Measurements from ENCODE around the gene CALML3.

The CALML3 gene

GRCh38 chr10:5503477-5503835, 21.3 kb upstream of the CALML3 start:
- no peak overlapping the region for H3K4me3 ChIP-seq (ENCODE audit: low read length)
- peaks cover 59% of the 10 kb centered on the region for H3K4me1 ChIP-seq (ENCODE audit: control insufficient read depth, insufficient read depth, low read length)
- H3K36me3 ChIP-seq (ENCODE audit: control insufficient read depth, insufficient read depth, low read length), result no peaks in the 10 kb centered on the region
- H3K9ac ChIP-seq (ENCODE audit: low read length), result no peak overlapping the region
- H3K27me3 ChIP-seq (ENCODE audit: control insufficient read depth, insufficient read depth, low read length), result no peaks in the 10 kb centered on the region
- H3K9me3 ChIP-seq (ENCODE audit: control insufficient read depth, low read length), result no peaks in the 10 kb centered on the region

- Histone ChIP-seq H3K9me3 (ENCODE audit: control insufficient read depth, low read length) (no peaks in the 10 kb centered on the region), H3K27me3 (ENCODE audit: control insufficient read depth, insufficient read depth, low read length) (no peaks in the 10 kb centered on the region), H3K4me1 (ENCODE audit: control insufficient read depth, insufficient read depth, low read length) (peaks cover 56% of the 10 kb centered on the region), H3K9ac (ENCODE audit: low read length) (no peak overlapping the region), H3K36me3 (ENCODE audit: control insufficient read depth, insufficient read depth, low read length) (no peaks in the 10 kb centered on the region), H3K4me3 (ENCODE audit: low read length) (no peak overlapping the region)
Measured at GRCh38 chr10:5504146-5505072, 20.4 kb upstream of the CALML3 start.

GRCh38 chr10:5506246-5506645, 18.5 kb upstream of the CALML3 start:
- H3K36me3 ChIP-seq (ENCODE audit: control insufficient read depth, insufficient read depth, low read length), result no peaks in the 10 kb centered on the region
- H3K9me3 ChIP-seq (ENCODE audit: control insufficient read depth, low read length), result no peaks in the 10 kb centered on the region
- H3K9ac ChIP-seq (ENCODE audit: low read length), result no peak overlapping the region

GRCh38 chr10:5506751-5507648, 17.8 kb upstream of the CALML3 start:
- Histone ChIP-seq H3K9me3 (ENCODE audit: control insufficient read depth, low read length) (no peaks in the 10 kb centered on the region), H3K4me1 (ENCODE audit: control insufficient read depth, insufficient read depth, low read length) (peaks cover 52% of the 10 kb centered on the region), H3K27me3 (ENCODE audit: control insufficient read depth, insufficient read depth, low read length) (no peaks in the 10 kb centered on the region), H3K36me3 (ENCODE audit: control insufficient read depth, insufficient read depth, low read length) (no peaks in the 10 kb centered on the region), H3K4me3 (ENCODE audit: low read length) (no peak overlapping the region), H3K9ac (ENCODE audit: low read length) (no peak overlapping the region)

More at GRCh38 chr10:5506246-5506645, 18.5 kb upstream of the CALML3 start:
- H3K4me3 ChIP-seq (ENCODE audit: low read length), result no peak overlapping the region
- peaks cover 55% of the 10 kb centered on the region for H3K4me1 ChIP-seq (ENCODE audit: control insufficient read depth, insufficient read depth, low read length)
- no peaks in the 10 kb centered on the region for H3K27me3 ChIP-seq (ENCODE audit: control insufficient read depth, insufficient read depth, low read length)

GRCh38 chr10:5507649-5508131, 17.1 kb upstream of the CALML3 start:
- no peaks in the 10 kb centered on the region for H3K36me3 ChIP-seq (ENCODE audit: control insufficient read depth, insufficient read depth, low read length)
- peaks cover 47% of the 10 kb centered on the region for H3K4me1 ChIP-seq (ENCODE audit: control insufficient read depth, insufficient read depth, low read length)
- H3K27me3 ChIP-seq (ENCODE audit: control insufficient read depth, insufficient read depth, low read length), result no peaks in the 10 kb centered on the region
- H3K4me3 ChIP-seq (ENCODE audit: low read length), result no peak overlapping the region
- no peak overlapping the region for H3K9ac ChIP-seq (ENCODE audit: low read length)
- H3K9me3 ChIP-seq (ENCODE audit: control insufficient read depth, low read length), result no peaks in the 10 kb centered on the region

GRCh38 chr10:5508161-5508604, 16.6 kb upstream of the CALML3 start:
- Histone ChIP-seq H3K9ac (ENCODE audit: low read length) (no peak overlapping the region), H3K27me3 (ENCODE audit: control insufficient read depth, insufficient read depth, low read length) (no peaks in the 10 kb centered on the region), H3K4me3 (ENCODE audit: low read length) (no peak overlapping the region), H3K9me3 (ENCODE audit: control insufficient read depth, low read length) (no peaks in the 10 kb centered on the region), H3K4me1 (ENCODE audit: control insufficient read depth, insufficient read depth, low read length) (peaks cover 42% of the 10 kb centered on the region), H3K36me3 (ENCODE audit: control insufficient read depth, insufficient read depth, low read length) (no peaks in the 10 kb centered on the region)

GRCh38 chr10:5508786-5509185, 16.0 kb upstream of the CALML3 start:
- Histone ChIP-seq H3K27me3 (ENCODE audit: control insufficient read depth, insufficient read depth, low read length) (no peaks in the 10 kb centered on the region), H3K4me1 (ENCODE audit: control insufficient read depth, insufficient read depth, low read length) (peaks cover 36% of the 10 kb centered on the region), H3K36me3 (ENCODE audit: control insufficient read depth, insufficient read depth, low read length) (no peaks in the 10 kb centered on the region), H3K9me3 (ENCODE audit: control insufficient read depth, low read length) (no peaks in the 10 kb centered on the region), H3K9ac (ENCODE audit: low read length) (no peak overlapping the region), H3K4me3 (ENCODE audit: low read length) (no peak overlapping the region)

- Histone ChIP-seq H3K9ac (ENCODE audit: low read length) (no peak overlapping the region), H3K4me1 (ENCODE audit: control insufficient read depth, insufficient read depth, low read length) (peaks cover 31% of the 10 kb centered on the region), H3K9me3 (ENCODE audit: control insufficient read depth, low read length) (no peaks in the 10 kb centered on the region), H3K36me3 (ENCODE audit: control insufficient read depth, insufficient read depth, low read length) (no peaks in the 10 kb centered on the region), H3K4me3 (ENCODE audit: low read length) (no peak overlapping the region), H3K27me3 (ENCODE audit: control insufficient read depth, insufficient read depth, low read length) (no peaks in the 10 kb centered on the region)
Measured at GRCh38 chr10:5509236-5509635, 15.5 kb upstream of the CALML3 start.

- no peaks in the 10 kb centered on the region for H3K27me3 ChIP-seq (ENCODE audit: control insufficient read depth, insufficient read depth, low read length)
- no peaks in the 10 kb centered on the region for H3K36me3 ChIP-seq (ENCODE audit: control insufficient read depth, insufficient read depth, low read length)
- H3K4me1 ChIP-seq (ENCODE audit: control insufficient read depth, insufficient read depth, low read length), result peaks cover 27% of the 10 kb centered on the region
- H3K4me3 ChIP-seq (ENCODE audit: low read length), result no peak overlapping the region
- no peaks in the 10 kb centered on the region for H3K9me3 ChIP-seq (ENCODE audit: control insufficient read depth, low read length)
- H3K9ac ChIP-seq (ENCODE audit: low read length), result no peak overlapping the region
Measured at GRCh38 chr10:5509691-5510090, 15.1 kb upstream of the CALML3 start.

- H3K9me3 ChIP-seq (ENCODE audit: control insufficient read depth, low read length), result no peaks in the 10 kb centered on the region
- H3K27me3 ChIP-seq (ENCODE audit: control insufficient read depth, insufficient read depth, low read length), result no peaks in the 10 kb centered on the region
- H3K9ac ChIP-seq (ENCODE audit: low read length), result no peak overlapping the region
- H3K36me3 ChIP-seq (ENCODE audit: control insufficient read depth, insufficient read depth, low read length), result no peaks in the 10 kb centered on the region
- H3K4me3 ChIP-seq (ENCODE audit: low read length), result no peak overlapping the region
- peaks cover 22% of the 10 kb centered on the region for H3K4me1 ChIP-seq (ENCODE audit: control insufficient read depth, insufficient read depth, low read length)
Measured at GRCh38 chr10:5510281-5511072, 14.3 kb upstream of the CALML3 start.

GRCh38 chr10:5511231-5511884, 13.4 kb upstream of the CALML3 start:
- H3K9ac ChIP-seq (ENCODE audit: low read length), result no peak overlapping the region
- H3K36me3 ChIP-seq (ENCODE audit: control insufficient read depth, insufficient read depth, low read length), result no peaks in the 10 kb centered on the region
- no peaks in the 10 kb centered on the region for H3K9me3 ChIP-seq (ENCODE audit: control insufficient read depth, low read length)
- H3K4me1 ChIP-seq (ENCODE audit: control insufficient read depth, insufficient read depth, low read length), result peaks cover 13% of the 10 kb centered on the region
- H3K4me3 ChIP-seq (ENCODE audit: low read length), result no peak overlapping the region
- H3K27me3 ChIP-seq (ENCODE audit: control insufficient read depth, insufficient read depth, low read length), result no peaks in the 10 kb centered on the region

Data from mucosa of stomach (tissue), 1 donor.